Endothelial cell of umbilical vein (primary cell): ENCODE data around the gene KCNJ6.

Source experiments
- CTCF ChIP-seq, 2 donors: IDR thresholded peaks; 1 replicate in 1 of 2; 2 replicates in 1 of 2; pipeline ENCODE4 v1.5.1; 2011; ENCODE audit warnings: low read length in 2 of 2, mild to moderate bottlenecking in 2 of 2, moderate library complexity in 2 of 2, control low read depth in 1 of 2, inconsistent platforms in 1 of 2, low read depth in 1 of 2; ENCODE audit not compliant: insufficient read depth in 1 of 2; ENCODE audit errors: extremely low read depth in 1 of 2
- GATA2 ChIP-seq: IDR thresholded peaks from 2 replicates; pipeline ENCODE4 v1.7.0; 2011; ENCODE audit warnings: low read depth, mild to moderate bottlenecking, moderate library complexity, mixed read lengths, low read length; ENCODE audit not compliant: insufficient read length, insufficient read depth
- JUN ChIP-seq: IDR thresholded peaks from 2 replicates; pipeline ENCODE4 v1.6.1; 2011; ENCODE audit warnings: borderline replicate concordance, low read depth; ENCODE audit not compliant: insufficient read length, insufficient read depth
- POLR2A ChIP-seq: IDR thresholded peaks from 2 replicates; pipeline ENCODE4 v1.6.1; 2012; ENCODE audit warnings: low read depth, mild to moderate bottlenecking, control low read depth, low read length
- POLR2AphosphoS5 ChIP-seq: IDR thresholded peaks from 2 replicates; pipeline ENCODE4 v1.6.1; 2012; ENCODE audit warnings: low read depth, mild to moderate bottlenecking, control low read depth, low read length, moderate library complexity; ENCODE audit not compliant: insufficient read depth

GRCh38 chr21:37937668-37938067 is 21.4 kb upstream of the KCNJ6 start:
- TF ChIP-seq GATA2 = no peak
- no peak for TF ChIP-seq CTCF (IDR thresholded peaks at IDR 0.05; ENCODE audit: extremely low read depth in 1 of 2, insufficient read depth in 1 of 2, low read depth in 1 of 2, low read length in 2 of 2)
- no peak for TF ChIP-seq POLR2AphosphoS5
- no peak for TF ChIP-seq POLR2A
- no peak for TF ChIP-seq JUN
